HG03521 (cell line): ENCODE data around the gene HELQ.

Experiments
- ATAC-seq: cut with Tn5 transposase; IDR thresholded peaks from one replicate; pipeline ENCODE4 v1.9.1; 2021; ENCODE audit warnings: mild to moderate bottlenecking, moderate library complexity; ENCODE audit not compliant: unreplicated experiment

The HELQ gene

DNA sequence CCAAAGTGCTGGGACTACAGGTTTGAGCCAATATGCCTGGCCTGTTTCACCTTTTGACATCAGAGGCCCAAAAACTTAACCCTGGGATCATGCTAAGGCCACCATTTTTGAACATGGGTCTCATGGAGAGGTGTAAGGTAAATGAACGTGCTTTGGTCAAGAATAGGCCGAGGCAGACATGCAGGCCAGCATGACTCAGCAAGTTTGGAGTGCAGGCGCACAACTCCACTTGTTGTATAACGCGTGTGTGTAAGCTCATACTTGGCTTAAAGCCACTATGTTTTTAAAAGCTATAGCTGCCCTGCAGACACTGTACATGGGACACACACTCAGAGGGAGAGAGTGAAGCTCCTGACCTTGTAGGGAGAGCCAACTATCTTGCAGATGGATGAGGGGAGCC is 77.2 kb downstream of the HELQ start:
- ATAC-seq = no peak

GRCh38 chr4:83372931-83373330 is 82.7 kb downstream of the HELQ start:
- no peak for ATAC-seq

- no peak for ATAC-seq
Measured at GRCh38 chr4:83371936-83372335, 83.7 kb downstream of the HELQ start.

GRCh38 chr4:83371235-83371634 is 84.4 kb downstream of the HELQ start:
- ATAC-seq = no peak

GRCh38 chr4:83370640-83370906 is 85.0 kb downstream of the HELQ start:
- no peak for ATAC-seq

GRCh38 chr4:83369831-83370639 is 85.6 kb downstream of the HELQ start:
- no peak for ATAC-seq

DNA sequence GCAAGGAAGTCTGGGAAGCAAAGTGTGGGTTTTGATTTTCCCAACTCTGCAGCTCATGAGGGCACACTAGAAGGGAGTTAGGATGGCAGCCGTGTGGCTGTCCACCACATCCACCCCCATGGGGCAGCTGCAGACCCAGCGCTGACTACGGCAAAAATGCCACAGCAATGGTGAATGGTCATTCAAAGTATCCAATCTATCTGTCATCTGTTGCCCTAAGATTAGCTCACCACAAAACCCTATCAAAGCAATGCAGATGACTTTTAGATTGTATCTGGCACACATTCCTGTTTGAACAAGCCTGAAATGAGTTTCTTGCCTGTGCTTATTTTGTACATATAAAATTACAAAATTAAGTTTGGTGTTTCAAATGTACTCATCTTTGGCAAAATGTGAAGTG is 91.3 kb downstream of the HELQ start:
- ATAC-seq = no peak

- no peak for ATAC-seq
Measured at GRCh38 chr4:83362492-83363329, 92.9 kb downstream of the HELQ start.

DNA sequence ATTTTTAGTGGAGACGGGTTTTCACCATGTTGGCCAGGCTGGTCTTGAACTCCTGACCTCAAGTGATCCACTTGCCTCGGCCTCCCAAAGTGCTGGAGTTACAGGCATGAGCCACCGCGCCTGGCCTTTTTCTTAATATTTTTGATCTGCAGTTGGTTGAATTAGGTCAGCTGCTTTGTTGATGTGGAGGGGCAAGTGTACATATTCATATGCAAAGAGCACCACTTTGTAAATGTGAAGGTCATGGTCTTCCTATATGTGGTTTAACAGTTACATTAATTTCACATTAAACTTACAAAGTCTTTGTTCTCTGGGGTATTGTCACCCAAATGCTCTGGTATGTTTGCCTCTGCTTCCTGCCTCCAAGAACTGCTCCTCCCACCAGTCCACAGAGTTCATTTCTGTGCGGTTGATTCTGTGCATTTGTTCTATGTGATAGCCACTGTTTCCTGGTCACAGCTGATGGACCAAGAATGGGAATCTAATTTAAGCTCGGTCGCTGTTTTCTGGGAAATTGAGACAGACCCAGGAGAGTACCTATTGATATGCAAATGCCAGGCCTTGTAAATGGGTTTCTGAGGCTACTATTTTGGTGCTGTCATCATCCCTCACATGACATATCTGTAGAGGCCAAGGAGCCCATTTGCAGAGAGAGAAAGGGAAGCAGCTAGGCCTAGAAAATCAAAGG is 94.1 kb downstream of the HELQ start:
- no peak for ATAC-seq

DNA sequence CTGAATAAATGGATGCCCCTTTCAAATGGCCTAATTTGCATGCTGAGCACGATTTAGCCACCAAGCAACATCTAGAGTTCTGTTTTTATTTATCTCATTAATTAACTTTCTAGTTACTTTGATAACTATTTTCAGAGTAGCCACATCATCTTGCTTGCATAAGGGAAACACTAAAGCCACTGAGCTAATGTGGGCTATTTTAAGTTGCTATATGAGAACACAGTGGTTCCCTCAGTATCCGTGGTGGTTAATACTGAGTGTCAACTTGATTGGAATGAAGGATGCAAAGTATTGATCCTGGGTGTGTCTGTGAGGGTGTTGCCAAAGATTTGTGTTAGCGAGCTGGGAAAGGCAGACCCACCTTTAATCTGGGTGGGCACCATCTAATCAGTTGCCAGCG is 95.6 kb downstream of the HELQ start:
- ATAC-seq = no peak

DNA sequence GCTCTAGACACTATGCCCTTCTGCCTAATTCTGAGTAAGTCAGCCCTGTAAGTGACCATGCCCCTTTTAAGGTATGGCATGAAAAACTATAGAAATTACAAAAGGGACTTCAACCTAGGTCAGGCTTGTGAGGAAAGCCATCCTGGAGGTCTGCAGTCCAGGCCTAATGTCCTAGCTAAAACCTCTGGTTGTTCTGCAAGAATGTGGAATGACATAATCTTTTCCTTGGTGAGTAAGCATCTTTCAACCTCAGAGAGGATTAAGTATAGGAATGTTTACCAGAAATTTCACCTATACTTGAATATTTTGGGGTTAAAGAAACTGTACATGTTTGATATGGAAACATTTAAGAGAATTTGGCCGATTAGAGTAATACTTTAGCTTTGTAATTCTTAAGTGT is 97.2 kb downstream of the HELQ start:
- no peak for ATAC-seq
